Head of caudate nucleus (tissue), 42 donors: Measurements from ENCODE around the gene RAPGEF6.

Experiments
- DNase-seq, 42 donors: peaks; one replicate each; pipeline versions ENCODE4 v3.0.0 to v3.0.0-alpha.2; 2020 to 2021; ENCODE audit warnings: mixed read lengths in 7 of 42
- intact Hi-C: fragments of 100-400 bp; cut with DNase I; formaldehyde crosslinking; loops from one replicate; pipeline ENCODE4 v1.15.0; 2022

RAPGEF6 gene

DNA sequence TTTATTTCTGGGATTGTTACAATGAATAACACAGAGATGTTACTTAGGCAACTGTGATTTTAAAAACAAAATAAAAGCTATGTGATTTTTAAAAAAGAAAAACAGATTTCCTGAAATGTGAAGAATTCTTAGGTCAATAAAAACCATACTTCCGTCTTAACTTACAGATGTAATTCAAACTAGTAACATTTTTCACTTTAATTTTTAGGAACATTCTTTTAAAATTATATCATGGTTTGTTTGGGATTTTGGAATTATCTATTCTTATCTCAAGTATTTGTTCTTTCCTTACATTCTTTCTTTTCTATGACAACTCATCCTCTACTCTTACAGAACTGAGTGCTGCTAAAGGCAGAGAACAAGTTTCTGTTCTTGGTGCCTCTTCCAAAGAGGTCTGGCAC is 159.5 kb downstream of the RAPGEF6 start:
- DNase-seq: no peak
- intact Hi-C loops: no loop called here

- intact Hi-C loops: no loop called here
- DNase-seq: no peak
These were observed 161.3 kb downstream of the RAPGEF6 start for GRCh38 chr5:131473731-131474130.

- DNase-seq: no peak
- intact Hi-C loops: no loop called here
These were observed 168.8 kb downstream of the RAPGEF6 start for GRCh38 chr5:131466171-131466766.

DNA sequence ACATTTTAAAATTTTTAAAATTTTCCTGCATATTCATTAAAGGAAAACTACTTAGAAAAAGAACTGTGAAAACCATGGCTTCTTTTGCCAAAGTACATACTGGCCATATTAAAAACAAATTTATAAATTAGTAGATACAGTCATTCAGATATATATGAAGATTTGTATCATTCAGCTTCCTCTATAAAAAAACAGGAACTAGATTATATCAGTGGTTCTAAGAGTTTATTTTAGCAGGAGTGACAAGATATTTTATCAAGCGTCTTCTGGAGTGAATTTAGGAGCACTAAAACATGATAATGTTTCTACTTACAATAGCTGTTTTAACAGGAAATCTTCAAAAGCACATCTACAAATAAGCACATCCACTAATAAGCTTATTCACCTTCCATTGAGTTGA is 171.4 kb downstream of the RAPGEF6 start:
- DNase-seq: no peak
- intact Hi-C loops: no loop called here

DNA sequence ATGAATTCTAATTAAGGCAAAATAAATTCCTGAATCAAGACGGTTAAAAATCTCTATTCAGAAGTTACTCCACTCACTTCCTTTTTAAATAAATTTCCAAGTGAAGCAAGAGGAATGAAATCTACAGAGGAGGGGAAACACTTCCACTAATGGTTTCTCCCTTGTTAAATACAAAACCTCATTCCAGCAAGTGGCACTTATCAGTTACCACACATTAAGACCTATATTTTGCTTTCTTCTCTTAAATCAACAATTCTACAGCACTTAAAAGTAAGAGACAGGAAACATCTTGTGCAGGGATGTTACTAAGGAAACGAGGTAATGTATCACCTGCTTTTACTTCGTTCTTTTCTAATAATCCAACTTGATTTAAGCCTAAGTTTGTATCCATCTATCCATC is 172.6 kb downstream of the RAPGEF6 start:
- DNase-seq: no peak
- intact Hi-C loops: no loop called here

DNA sequence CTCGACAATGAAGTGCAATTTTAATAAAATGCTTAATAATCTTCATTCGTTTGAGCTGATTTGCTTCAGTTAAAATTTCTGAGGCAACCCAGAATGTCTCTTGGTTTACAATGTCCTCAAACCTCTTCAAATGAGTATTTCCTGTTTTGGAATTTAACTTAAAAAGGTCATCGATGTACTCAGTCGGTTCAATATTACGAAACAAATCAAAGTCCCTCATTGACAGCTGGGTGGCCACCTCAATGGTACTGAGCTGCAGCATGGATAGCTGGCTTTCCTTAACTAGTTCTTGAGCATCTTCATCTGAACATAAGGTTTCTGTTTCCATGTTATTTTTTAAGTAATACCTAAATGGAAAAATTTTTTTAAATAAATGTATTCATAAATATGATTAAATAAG is 173.3 kb downstream of the RAPGEF6 start:
- no peak for DNase-seq
- intact Hi-C loops: no loop called here

DNA sequence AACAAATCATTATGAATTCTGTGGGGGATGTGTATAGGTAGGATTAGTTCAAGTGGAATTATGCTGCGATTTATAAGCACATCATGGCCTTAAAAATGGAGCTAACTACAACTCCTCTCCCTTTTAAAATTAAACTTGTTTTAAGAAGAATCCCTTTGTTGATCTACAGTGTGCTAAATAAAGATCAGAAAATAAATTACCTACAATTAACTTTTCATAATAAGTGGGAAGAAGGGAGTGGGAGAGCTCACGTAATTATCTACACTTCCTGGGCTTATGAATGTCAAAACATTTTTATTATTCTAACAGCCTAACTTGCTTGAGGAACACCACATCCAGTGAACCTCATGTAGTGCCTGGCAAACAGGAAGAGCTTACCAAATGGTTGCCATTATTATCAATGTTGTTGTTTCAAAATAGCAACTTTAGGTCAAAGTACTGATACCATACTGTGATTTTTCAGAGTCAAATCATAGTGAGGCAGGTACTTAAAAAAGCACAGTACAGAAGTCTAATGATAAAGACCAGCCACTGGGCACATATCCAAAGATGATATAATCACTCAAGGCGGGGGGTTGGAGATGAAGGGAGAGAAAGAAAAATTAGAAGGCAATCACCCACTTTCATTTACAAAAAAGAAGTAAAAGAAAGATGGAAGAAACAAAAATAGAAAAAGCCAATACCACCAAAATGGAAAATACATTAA is 174.0 kb downstream of the RAPGEF6 start:
- DNase-seq: no peak
- intact Hi-C loops: no loop called here

DNA sequence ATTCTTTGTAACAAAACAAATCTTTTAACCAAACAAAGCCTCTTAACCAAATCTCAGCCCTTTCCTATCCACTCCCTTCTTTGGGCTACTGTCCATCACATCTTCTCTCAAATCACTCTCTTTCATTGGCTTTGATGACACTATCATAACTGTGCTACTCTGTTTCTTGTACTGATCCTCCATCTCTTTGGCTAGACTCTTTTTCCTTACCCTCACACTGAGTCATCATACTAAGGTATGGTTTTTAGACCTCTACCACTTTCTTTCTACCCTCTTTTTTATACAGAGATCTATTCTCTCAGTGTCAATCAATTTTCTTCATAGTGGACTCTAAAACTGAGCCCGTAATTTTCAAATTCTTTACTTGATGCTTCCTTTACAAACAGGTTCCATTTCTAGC is 174.9 kb downstream of the RAPGEF6 start:
- no peak for DNase-seq
- intact Hi-C loops: no loop called here

- no peak for DNase-seq
- intact Hi-C loops: no loop called here
These were observed 175.8 kb downstream of the RAPGEF6 start for GRCh38 chr5:131459216-131459615.

- intact Hi-C loops: no loop called here
- DNase-seq: no peak
These were observed 177.8 kb downstream of the RAPGEF6 start for GRCh38 chr5:131457193-131457592.

DNA sequence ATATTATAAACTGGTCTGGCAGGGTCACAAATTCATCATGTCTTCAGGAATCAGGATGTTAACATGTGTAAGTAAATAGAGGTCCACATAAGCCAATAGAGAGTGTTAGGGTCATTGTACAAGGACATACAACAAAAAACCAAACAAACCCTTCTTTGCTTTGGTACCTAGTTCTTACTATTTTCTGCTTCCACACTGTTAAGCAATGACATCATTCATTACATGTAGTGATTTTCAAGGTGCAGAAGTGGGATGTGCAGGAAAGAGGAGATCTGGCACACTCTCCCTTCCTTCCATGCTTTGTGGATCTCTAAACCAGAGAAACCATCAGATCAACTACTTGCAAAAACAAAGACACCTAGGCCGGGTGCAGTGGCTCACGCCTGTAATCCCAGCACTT is 184.1 kb downstream of the RAPGEF6 start:
- intact Hi-C loops: no loop called here

DNA sequence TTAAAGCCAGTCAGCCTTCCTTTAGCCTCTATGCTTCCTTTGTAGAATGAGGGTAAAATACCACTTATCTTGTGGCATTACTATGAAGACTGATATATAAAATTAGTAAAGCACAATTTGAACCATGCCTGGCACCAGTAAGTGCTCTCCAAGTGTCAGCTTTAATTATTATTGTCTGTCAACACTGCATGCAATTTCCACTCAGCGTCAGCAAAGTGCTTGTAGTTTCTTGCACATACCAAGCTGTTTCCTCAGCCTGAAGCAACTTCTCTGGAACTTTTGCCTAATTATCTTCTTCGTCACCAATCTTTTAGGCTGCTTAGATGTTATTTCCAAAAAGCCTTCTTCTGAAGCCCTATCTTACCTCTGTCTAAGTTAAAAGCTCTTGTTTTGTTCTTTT is 193.8 kb downstream of the RAPGEF6 start:
- intact Hi-C loops: no loop called here
- no peak for DNase-seq

More for the DNA sequence above, 184.1 kb downstream of the RAPGEF6 start:
- no peak for DNase-seq

GRCh38 chr5:131436081-131436480 is 198.9 kb downstream of the RAPGEF6 start:
- intact Hi-C loops: no loop called here
- DNase-seq: peak in 3 of 42 donors; percentile 9 to 26 (median 12)

GRCh38 chr5:131433109-131433508 is 201.9 kb downstream of the RAPGEF6 start:
- DNase-seq: no peak
- intact Hi-C loops: no loop called here

- intact Hi-C loops: no loop called here
These were observed 203.2 kb downstream of the RAPGEF6 start for GRCh38 chr5:131431794-131432193.

GRCh38 chr5:131430794-131431193 is 204.2 kb downstream of the RAPGEF6 start:
- DNase-seq: no peak
- intact Hi-C loops: no loop called here

More at GRCh38 chr5:131431794-131432193, 203.2 kb downstream of the RAPGEF6 start:
- no peak for DNase-seq

GRCh38 chr5:131426011-131426410 is 209.0 kb downstream of the RAPGEF6 start:
- intact Hi-C loops: no loop called here
- peak in 29 of 42 donors; percentile 14 to 83 (median 44) for DNase-seq

DNA sequence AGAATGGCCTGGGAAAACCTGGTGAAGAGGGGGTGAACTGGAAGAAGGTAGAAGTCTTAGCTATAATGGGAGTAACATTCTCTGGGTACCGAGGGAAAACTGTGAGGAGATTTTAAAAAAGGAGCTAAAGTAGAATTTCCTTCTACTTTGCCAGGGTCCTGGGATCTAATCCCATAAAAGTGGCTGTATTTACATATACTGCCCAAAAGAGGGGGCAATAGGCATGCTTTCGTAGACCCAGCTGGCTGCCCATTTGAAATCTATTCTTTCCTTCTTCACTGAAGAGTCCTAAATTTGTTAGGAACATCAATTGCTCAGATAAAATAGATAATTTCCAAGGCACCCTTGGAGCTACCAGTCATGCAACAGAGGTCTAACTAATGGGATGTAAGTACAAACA is 212.0 kb downstream of the RAPGEF6 start:
- intact Hi-C loops: no loop called here
- DNase-seq: peak in 2 of 42 donors; percentile 15 to 23

GRCh38 chr5:131419877-131420276 is 215.2 kb downstream of the RAPGEF6 start:
- intact Hi-C loops: no loop called here
- DNase-seq: no peak

DNA sequence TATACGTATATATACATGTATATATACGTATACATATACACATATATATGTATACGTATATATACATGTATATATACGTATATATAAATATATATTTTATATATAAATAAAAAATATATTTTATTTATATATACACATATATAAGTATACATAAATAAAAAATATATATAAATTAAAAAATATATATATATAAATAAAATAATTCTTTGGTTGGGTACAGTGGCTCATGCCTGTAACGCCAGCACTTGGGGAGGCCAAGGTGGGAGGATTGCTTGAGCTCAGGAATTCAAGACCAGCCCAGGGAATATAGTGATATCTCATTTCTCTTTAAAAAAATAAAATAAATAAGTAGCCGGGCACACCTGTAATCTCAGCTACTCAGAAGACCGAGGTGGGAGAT is 216.2 kb downstream of the RAPGEF6 start:
- intact Hi-C loops: no loop called here
- no peak for DNase-seq
